Cerebellar nuclear complex (tissue), 1 donor: ENCODE measurements around the gene CHMP6.
A peak's percentile ranks its signal among the peaks of the same experiment; 100 is the strongest.

Source experiments
- DNase-seq, 2 experiments: peaks; one replicate each; lab custom pipeline; 2025; lab: John Stamatoyannopoulos, UW

The CHMP6 gene

DNA sequence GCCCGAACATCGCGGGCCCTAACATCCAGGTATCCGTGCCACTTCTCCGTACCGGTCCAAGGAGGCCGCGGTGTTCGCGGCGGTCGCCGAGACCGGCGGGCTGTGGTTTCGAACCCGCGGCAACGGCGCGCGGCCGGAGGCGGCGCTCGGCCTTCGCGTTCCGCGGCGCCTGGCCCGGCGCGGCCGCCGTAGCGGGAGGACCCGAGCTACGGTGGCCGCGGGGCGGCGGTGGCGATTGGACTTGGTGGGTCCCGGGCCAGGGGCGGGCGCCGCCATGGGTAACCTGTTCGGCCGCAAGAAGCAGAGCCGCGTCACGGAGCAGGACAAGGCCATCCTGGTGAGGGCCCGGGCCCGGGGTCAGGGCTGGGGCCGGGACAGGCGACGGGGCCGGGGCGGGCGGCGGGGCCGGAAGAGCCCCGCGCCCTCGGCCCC is at the start of gene CHMP6:
TSS of gene CHMP6 (plus strand) at position 197 of the 432 bp plus-strand sequence. CDS start at position 275, 78 bp downstream.
- DNase-seq, result no peak

DNA sequence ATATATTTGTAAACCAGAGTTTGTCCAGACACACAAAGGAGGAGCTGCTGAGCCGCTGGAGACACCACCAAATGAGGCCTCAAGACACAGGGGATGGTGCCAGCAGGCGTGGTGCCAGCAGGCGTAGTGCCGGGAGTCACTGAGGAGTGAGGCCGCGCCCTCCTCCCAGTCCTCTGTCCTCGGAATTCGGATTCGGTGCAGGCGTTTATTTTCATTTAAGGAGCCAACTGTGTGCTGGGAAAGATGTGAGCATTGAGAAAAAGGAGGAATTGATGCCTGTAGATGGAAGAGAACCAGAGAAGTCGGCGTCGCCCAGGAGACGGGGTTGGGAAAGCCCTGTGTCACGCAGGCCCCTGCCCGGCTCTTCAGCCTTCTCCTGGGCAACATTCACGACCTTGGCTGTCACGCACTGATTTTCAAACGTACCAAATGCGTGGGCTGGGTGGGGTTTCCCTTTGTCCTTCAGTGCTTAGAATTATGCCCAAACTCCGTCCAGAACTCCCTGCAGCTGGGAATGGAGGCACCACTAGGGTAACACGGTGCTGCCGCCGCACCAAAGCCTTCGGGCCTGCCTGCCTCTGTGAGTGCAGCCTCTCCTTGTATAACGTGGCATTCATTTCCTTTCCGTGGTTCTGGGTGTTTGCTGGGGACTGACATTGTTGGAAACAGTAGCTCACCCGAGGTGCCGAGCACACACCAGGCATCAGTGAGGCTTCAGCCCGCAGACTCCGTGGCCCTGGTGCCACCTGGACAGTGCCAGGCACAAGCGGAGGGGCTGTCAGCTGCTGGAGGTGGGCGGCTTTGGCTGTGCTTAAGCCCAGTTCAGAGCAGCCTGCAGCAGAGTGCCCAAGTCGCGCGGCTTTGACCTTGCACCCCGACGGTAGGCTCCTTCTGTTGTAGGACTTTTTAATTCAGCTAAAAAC is 49.0 kb upstream of the CHMP6 start:
- DNase-seq, result peak in 1 of 2 experiments; percentile 49

DNA sequence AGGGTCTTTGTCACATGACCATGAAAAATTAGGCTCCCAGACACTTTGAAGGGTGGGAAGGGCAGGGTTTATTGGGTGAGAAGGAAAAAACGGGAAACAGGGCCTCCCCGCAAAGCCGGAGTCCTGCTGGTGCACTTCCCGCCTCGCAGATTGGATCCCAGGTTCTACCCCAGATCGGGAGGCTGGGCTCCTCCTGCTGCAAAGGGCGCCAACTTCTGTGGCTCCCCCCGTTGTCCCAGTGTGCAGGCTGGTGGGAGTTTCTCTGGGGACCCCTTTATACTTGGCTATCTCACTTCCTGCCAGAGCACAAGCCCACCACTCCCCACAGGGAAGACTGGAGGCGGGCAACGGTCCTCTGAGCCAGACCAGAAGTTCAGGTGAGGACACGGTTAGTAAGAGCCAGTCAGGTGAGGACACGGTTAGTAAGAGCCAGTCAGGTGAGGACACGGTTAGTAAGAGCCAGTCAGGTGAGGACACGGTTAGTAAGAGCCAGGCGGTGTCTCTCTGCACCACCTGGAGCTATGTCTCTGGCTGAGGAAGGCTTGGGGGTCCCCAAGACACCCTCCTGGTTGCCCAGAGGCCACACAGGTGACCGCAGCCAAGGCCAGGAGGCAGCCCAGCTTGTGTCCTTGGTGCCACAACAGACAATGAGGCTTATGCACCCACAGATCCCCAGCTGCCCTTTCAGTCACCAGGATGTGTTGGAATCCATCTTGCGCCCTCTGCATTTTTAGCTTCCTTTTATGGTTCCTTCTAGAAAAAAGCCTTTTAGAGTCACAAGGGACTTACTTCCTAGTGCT is 48.1 kb upstream of the CHMP6 start:
- DNase-seq, result no peak

DNA sequence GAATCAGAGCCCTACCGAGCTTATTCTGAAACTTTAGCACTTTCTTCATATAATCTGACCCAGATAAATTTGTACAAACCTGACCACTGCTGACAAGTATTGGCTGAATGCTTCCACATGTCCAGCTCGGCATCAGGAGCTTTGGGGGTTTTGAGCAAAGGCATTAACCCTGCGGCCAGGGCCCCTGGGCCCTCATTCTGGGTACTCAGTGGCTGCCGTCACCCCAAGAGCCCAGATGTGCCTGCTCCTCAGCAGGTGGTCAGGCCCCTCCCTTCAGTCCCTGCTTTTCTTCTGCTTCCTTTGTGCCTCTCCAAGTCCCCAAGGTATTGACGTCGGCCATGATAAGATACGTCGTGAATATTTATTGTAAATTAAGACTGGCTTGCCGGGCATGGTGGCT is 47.3 kb upstream of the CHMP6 start:
- no peak for DNase-seq

DNA sequence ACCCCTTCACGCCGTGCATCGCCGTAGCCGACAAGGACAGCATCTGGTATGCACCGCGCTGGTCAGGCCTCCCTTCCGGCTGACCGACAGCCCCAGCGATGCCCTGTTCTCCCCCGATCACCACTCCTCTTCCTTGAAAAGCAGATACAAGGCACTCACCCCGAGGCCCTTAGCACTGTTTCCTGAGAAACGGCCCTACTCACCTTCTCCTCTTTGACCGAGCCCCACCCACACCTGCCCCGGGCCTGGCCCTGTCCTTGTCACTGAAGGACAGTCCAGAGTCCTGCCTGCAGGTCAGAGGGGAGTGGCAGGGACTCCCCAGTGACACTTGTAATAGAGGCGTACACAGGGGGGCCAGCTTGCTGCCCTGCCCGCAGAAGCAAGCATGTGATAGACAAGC is 45.9 kb upstream of the CHMP6 start:
- no peak for DNase-seq

DNA sequence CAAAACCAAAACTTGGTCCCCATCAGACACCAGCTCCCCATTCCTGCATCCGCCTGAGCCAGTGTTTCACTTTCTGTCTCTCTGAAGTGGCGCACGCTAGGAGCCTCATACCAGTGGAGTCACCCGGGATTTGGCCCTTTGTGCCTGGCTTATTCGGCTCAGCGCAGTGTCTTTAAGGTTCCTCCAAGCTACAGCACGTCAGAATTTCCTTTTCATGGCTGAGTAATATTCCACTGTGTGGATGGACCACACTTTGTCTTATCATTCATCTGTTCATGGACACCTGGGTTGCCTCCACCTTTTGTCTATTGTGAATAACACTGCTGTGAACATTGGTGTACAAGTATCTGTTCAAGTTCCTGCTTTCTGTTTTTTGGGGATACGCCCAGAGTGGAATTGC is 45.2 kb upstream of the CHMP6 start:
- no peak for DNase-seq

DNA sequence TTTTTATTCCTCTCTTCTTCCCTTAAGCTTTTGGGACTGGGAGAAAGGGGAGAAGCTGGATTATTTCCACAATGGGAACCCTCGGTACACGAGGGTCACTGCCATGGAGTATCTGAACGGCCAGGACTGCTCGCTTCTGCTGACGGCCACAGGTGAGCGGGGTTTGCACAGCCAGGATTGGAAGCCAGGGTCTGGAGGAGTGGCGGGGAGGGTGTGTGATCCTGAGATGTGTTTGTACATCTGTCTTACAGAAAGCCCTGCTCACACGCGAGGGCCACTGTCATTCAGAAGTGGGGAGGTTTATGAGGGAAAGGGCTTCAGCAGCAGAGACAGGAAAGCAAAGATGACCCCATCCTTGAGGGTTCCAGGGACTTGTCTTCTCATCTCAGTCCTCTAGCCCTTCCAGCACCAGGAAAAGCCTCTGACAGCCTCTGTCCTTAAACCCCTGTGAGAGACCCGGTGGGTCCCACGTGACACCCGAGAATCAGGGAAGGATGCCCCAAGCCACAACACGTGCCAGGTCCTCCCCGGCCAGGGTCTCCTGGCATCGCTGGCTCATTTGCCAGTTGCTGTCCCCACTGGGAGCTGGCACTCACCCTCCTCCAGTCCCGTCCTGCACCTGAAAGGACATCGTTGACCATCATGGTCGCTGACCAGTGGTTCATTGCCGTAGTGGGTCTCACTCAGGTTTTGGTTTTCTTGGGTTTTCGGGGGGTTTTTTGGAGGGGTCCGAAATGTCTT is 44.3 kb upstream of the CHMP6 start:
- DNase-seq, result no peak

DNA sequence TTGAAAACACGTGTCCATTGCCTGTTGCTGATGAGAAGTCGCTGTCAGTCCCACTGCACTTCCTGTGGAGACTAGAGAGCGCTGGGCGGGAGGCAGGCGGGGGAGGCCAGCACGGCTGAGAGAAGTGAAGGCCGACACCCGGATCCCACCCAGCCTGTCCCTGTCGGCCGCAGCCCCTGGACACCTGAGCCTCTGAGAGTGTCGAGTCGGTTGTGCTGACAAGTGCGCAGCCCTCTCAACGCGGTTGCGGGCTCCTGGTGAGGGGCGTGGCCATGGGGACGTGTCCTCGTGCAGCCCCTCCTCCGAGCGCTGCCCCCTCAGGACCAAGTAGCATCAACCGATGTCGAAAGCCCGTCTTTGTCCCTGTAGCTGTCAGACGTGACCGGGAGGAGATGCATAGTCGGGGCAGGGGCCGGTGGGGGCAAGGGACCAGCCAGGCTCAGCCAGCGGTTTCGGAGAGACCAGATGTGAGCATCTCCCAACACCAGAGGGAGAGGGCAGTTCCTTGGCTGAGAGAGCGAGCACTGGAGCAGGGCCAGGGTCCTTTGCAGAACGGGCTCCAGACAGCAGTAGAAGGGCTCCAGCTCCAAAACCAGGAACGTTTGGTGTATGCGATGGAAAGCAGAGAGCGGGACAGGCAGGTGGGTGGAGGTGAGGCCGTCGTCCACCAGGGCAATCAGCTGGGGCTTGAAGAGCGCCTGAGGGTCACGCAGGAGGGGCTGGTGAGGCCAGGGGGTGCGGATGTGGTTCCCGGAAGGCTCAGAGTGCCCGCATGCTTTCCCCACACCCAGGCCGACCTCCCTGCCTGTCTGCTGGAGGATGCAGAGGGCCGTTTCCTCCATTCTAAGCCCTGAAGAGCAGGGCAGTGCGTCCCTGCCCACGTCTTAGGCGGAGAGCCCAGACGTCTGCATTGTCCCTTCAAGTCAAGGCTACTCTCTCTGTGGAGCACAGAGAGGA is 43.3 kb upstream of the CHMP6 start:
- no peak for DNase-seq

DNA sequence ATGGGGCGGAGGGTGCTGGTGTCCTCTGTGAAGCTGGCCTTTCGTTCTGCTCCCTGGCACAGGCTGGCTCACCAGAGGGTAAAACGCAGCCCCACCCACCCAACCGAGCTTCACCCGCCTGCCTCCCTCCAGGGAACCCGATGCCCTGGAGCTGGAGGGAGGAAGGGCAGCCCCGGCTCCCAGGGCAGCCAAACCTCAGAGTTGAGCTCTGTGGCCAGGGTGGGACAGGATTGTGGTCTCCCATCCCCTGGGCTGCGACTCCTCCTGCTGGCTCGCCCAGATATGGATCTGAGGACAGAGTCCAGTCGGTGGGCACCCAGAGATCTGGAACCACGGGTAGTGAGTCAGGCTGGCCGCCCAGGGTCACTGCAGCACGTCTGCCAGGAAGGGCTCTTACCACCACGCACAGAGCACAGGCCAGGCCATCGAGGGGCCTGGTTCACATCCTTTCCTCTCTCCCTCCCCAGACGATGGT is 42.6 kb upstream of the CHMP6 start:
- DNase-seq, result no peak

DNA sequence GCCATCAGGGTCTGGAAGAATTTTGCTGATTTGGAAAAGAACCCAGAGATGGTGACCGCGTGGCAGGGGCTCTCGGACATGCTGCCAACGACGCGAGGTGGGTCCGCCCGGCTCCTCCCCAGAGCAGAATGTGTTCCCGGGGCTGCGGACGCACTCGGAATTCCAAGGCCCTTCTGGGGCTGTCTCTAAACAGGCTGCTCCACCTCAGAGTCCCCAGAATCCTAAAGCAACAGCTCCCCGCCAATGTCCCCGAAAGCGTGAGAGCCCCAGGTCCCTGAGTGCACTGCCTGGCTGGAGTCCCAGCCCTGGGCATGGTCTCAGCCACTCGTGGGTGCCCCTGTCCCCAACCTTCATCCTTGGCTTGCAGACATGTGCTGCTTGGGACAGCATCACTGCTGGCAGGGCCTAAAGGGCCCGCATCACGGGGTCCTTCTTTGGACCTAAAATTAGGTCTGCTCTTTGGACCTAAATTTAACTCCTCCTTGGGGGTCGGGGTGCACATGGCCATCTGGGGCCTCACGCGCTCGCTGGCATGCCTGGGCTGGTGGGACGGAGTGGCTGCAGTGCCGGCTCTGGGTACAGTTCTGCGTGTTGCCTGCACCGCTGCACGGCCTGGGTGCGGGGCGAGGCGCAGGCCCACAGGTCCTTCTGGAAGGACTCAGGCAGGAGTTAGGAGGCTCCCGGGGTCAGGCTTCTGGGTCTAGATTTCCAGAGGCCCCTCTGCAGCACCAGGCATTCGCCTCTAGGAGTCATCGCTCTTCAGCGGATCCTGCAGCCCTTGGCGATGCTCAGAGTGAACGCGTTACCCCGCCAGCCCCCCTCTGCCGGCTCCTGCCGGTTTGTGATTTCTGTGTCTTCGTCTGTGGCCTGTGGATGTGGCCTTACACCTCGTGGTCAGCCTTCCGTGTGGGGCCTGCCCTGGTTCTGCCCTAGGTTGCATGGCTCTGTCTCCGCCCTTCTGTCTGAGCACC is 41.9 kb upstream of the CHMP6 start:
- DNase-seq, result no peak

DNA sequence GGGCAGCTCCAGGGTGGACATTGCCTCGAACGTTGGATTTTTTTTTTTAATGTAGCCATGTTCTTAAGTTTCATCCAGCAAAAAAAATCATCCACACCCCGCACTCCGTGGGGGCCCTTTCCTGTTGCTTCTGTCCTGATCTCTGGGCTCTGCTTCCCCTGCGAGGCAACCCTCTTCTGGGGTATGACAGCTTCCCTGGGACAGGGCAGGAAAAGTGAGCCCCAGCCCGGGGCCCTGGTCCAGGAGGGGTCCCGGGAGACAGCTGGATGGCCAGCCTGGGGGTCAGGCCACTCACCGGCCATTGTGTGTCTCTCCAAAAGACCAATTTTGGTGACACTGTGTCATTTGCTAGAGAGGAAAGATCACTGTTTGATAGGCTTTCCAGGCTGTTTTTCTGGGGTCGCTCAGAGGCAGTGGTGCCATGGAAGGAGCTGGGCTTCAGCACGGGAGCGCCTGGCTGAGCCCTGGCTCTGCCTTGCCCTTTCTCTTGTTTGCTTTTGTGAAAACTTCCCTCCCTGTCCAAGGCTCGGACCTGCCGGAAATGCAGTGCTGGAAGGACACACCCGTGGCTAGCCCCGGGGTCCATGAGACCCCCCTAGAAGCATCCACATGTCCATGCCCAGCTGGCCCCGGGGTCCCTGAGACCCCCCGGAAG is 41.0 kb upstream of the CHMP6 start:
- no peak for DNase-seq

DNA sequence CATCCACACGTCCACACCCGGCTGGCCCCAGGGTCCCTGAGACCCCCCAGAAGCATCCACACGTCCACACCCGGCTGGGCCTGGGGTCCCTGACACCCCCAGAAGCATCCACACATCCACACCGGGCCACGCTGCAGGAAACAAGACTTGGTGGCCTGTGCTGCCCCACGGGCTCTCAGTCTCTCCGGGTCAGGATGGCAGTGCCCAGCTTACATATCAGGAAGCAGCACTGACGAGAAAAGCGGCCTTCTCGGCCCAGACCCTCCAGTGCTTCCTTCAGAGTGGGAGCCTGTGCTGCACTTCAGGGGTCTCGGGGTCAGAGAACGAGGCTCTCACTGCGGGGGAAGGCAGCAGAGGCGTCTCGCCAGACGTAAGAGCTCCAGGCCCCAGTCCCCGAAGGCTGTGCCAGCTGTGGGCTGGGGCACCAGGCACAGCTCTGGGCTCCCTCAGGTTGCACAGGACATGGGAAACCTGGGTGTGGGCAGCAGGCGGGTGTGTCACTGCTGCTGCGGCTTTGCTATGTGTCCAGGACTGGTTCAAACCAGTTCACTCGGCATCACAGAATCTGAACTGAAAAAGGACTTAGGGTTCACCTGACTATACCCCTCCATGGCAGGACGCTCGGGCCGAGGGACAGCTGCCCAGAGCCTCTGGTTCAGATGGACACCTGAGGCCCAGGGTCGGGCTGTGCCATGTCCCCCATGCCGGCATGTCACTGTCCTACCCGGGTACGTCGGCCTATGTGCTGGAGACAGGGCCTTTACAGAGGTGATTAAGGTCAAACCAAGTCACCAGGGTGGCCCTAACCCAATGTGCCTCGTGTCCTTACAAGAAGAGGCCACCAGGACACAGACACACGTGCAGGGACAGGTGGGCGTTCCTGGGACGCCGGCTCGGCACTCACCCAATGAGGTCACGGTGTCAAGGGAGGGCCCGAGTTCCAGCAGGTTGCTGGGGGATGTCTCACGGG is 40.2 kb upstream of the CHMP6 start:
- no peak for DNase-seq

DNA sequence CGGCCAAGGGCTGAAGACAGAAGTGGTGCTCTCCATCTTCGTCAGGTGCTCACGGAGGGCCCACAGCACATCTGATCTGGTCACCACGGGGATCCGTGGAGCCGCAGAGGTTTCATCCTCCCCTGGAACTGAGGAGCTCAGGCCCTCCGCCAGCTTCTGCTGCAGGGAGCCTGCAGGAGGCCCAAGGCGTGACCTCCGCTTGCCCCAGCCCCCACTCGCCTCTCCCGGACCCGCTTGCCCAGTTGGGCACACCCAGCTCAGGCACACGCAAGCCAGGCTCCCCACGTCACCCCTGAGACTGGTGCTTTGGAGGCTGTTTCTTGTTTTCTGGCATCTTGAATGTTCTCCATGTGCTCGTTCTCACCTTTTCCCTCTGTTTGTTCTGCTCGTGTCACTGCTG is 39.4 kb upstream of the CHMP6 start:
- no peak for DNase-seq

DNA sequence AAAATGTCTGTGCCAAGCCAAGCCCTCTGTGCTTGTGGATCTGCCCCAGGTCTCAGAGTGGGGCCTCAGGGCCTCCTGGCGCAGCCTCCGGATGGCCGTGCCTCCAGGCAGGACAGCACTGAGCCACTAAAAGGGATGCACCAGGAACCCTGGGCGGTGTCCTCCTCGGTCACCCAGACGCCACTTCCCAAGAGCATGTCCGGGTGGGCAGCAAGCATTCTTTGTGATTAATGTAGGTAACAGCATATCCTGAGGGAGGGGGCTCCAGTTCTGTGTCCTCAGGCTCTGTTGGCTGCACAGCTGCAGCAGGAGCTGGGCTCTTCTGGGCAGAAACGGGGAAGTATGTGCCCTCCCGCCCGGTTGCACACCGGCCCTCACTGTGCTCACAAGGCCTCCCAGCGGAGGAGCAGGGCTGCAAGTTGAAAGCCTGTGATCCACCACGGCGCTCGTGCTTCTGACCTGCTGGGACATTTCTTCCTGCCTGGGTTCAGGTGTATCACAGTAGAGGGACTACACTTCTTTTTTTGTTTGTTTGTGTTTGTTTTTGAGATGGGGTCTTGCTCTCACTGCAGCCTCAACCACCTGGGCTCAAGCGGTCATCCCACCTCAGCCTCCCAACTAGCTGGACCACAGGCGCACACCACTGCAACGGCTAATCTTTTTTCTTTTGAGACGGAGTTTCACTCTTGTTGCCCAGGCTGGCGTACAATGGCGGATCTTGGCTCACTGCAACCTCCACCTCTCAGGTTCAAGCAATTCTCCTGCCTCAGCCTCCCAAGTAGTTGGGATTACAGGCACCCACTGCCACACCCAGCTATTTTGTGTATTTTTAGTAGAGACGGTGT is 37.9 kb upstream of the CHMP6 start:
- no peak for DNase-seq

DNA sequence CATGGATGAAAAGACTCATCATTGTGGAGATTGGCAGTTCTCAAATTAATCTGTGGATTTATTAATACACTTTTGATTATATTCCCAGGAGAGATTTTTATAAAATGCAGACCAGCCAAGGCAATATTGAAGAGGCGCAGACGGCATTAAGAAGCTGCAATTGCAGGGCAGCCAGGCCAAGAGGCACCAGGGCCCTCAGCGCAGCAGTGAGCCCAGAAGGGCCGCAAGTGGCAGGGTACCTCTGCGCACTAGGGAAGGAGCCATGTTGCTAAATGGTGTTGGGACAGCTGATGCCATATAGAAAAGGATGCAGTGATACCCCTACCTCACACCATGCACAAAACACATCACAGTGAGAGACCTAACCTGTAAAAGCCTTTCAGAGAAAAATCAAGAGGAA is 36.6 kb upstream of the CHMP6 start:
- DNase-seq, result no peak

DNA sequence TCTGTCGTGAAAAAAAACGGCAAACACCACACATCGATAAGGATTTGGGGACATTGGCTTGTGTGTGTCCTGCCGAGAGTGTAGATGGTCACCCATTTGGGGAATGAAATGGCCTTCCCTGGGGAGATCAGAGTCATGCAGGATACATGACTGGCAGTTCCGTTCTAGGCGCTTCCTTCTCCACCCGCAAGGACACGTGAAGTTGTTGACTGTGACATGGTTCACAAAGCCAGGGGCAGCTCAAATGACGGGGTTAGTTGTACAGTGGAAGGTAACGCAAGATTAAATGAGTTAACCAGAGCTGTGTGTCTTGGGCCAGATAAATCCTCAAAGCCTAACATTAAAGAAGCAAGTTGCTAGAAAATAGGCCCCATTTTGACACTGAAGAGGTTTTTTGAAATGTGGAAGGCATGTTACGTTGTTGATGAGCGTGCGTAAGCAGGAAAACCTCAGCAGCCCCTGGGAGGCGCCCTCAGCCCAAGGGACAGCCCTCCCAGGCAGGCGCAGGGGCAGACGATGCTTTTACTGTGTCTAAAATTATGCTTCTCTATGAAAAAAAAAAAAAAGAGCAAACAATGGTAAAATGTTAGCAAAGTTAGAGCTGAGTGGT is 35.9 kb upstream of the CHMP6 start:
- DNase-seq, result no peak
